Suprapubic skin (tissue), 3 donors: ENCODE data around the gene ITGAE.

Experiments used
- POLR2A ChIP-seq, 2 donors: fragments of 450-650 bp; IDR thresholded peaks; one replicate each; pipeline ENCODE4 v1.6.1; 2017; ENCODE audit warnings: antibody characterized with exemption in 2 of 2, mild to moderate bottlenecking in 2 of 2, moderate library complexity in 2 of 2
- TF ChIP-seq, protein P1 (sequence below), 2 donors: fragments of 200-600 bp in 1 of 2; fragments of 450-650 bp in 1 of 2; sonication (generic) in 1 of 2; IDR thresholded peaks; one replicate each; pipeline ENCODE4 v1.5.1; 2016 to 2019; ENCODE audit warnings: antibody characterized with exemption in 2 of 2, mild to moderate bottlenecking in 1 of 2, moderate library complexity in 1 of 2

- TF ChIP-seq, protein P1, sequence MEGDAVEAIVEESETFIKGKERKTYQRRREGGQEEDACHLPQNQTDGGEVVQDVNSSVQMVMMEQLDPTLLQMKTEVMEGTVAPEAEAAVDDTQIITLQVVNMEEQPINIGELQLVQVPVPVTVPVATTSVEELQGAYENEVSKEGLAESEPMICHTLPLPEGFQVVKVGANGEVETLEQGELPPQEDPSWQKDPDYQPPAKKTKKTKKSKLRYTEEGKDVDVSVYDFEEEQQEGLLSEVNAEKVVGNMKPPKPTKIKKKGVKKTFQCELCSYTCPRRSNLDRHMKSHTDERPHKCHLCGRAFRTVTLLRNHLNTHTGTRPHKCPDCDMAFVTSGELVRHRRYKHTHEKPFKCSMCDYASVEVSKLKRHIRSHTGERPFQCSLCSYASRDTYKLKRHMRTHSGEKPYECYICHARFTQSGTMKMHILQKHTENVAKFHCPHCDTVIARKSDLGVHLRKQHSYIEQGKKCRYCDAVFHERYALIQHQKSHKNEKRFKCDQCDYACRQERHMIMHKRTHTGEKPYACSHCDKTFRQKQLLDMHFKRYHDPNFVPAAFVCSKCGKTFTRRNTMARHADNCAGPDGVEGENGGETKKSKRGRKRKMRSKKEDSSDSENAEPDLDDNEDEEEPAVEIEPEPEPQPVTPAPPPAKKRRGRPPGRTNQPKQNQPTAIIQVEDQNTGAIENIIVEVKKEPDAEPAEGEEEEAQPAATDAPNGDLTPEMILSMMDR (IDR thresholded peaks at IDR 0.05) = no peak
- TF ChIP-seq POLR2A (IDR thresholded peaks at IDR 0.05) = no peak
Observed at GRCh38 chr17:3669085-3669347, 132.0 kb downstream of the ITGAE start.
